ENCODE data around the gene MOAP1. TPM values are rescaled to one million over a fixed set of nuclear protein-coding genes. Genes with fewer than 3 reads are reported as not detected.
"Not testable (repeated sequence)": the region's sequence is repeated elsewhere in the genome, so short reads cannot be mapped to it uniquely, and the experiment has no call there.

Gene MOAP1
- 16.8 and 18.4 TPM in 2 replicates for total RNA-seq

- intact Hi-C loops (cut with micrococcal nuclease), result loop anchor here (1.0 to 10.0 kb wide), 7 partner anchors 23 to 1970 kb away; partner anchors contain the start of genes BTBD7, DICER1, GOLGA5 and GON7
- peaks cover 17% of the 10 kb centered on the region for H3K36me3 Mint-ChIP-seq (ENCODE audit: low read depth)
- H3K27ac Mint-ChIP-seq, result peak within 1 kb of the TSS; percentile 89
- no peaks in the 10 kb centered on the region for H3K27me3 Mint-ChIP-seq (ENCODE audit: insufficient read depth)
- peaks cover 38% of the 10 kb centered on the region for H3K4me1 Mint-ChIP-seq (ENCODE audit: low read depth)
- peak within 1 kb of the TSS; percentile 95 for H3K4me3 Mint-ChIP-seq
- H3K9me3 Mint-ChIP-seq, result no peaks in the 10 kb centered on the region
- DNase-seq (ENCODE audit: low spot score), result peak; percentile 87
Measured at GRCh38 chr14:93184391-93185348, at the start of gene MOAP1, which contains the start of gene LYSET. Gene MOAP1 (minus strand): TSS chr14:93184897. CDS start chr14:93184242, 655 bp downstream. Gene LYSET (plus strand): TSS chr14:93185317. CDS start chr14:93185406, 89 bp downstream.

GRCh38 chr14:93233078-93233477, 48.4 kb upstream of the MOAP1 start:
- H3K27ac Mint-ChIP-seq; H3K9me3 Mint-ChIP-seq; H3K4me3 Mint-ChIP-seq; H3K27me3 Mint-ChIP-seq (ENCODE audit: insufficient read depth); H3K36me3 Mint-ChIP-seq (ENCODE audit: low read depth); intact Hi-C loops (cut with micrococcal nuclease); H3K4me1 Mint-ChIP-seq (ENCODE audit: low read depth); DNase-seq (ENCODE audit: low spot score): not testable (repeated sequence)

GRCh38 chr14:93232159-93232558, 47.5 kb upstream of the MOAP1 start:
- DNase-seq (ENCODE audit: low spot score), result no peak
- Mint-ChIP-seq H3K4me1 (ENCODE audit: low read depth) (peaks cover 8% of the 10 kb centered on the region), H3K4me3 (no peak overlapping the region), H3K27me3 (ENCODE audit: insufficient read depth) (peaks cover 8% of the 10 kb centered on the region), H3K9me3 (no peaks in the 10 kb centered on the region), H3K27ac (no peak overlapping the region), H3K36me3 (ENCODE audit: low read depth) (peaks cover 11% of the 10 kb centered on the region)
- intact Hi-C loops (cut with micrococcal nuclease), result no loop called here

GRCh38 chr14:93231129-93231979, 46.7 kb upstream of the MOAP1 start:
- no peaks in the 10 kb centered on the region for H3K9me3 Mint-ChIP-seq
- intact Hi-C loops (cut with micrococcal nuclease), result no loop called here
- peaks cover 8% of the 10 kb centered on the region for H3K27me3 Mint-ChIP-seq (ENCODE audit: insufficient read depth)
- DNase-seq (ENCODE audit: low spot score), result no peak
- H3K27ac Mint-ChIP-seq, result peak overlapping the region; percentile 18
- H3K4me3 Mint-ChIP-seq, result peak overlapping the region; percentile 72
- peaks cover 8% of the 10 kb centered on the region for H3K4me1 Mint-ChIP-seq (ENCODE audit: low read depth)
- peaks cover 15% of the 10 kb centered on the region for H3K36me3 Mint-ChIP-seq (ENCODE audit: low read depth)

- Mint-ChIP-seq H3K27ac (no peak overlapping the region), H3K27me3 (ENCODE audit: insufficient read depth) (peaks cover 8% of the 10 kb centered on the region), H3K36me3 (ENCODE audit: low read depth) (peaks cover 23% of the 10 kb centered on the region), H3K4me1 (ENCODE audit: low read depth) (peaks cover 8% of the 10 kb centered on the region), H3K4me3 (peak overlapping the region; percentile 72), H3K9me3 (no peaks in the 10 kb centered on the region)
- no peak for DNase-seq (ENCODE audit: low spot score)
- intact Hi-C loops (cut with micrococcal nuclease), result no loop called here
Measured at GRCh38 chr14:93230539-93230938, 45.8 kb upstream of the MOAP1 start.

- H3K4me3 Mint-ChIP-seq, result no peak overlapping the region
- peaks cover 6% of the 10 kb centered on the region for H3K27me3 Mint-ChIP-seq (ENCODE audit: insufficient read depth)
- H3K9me3 Mint-ChIP-seq, result no peaks in the 10 kb centered on the region
- H3K36me3 Mint-ChIP-seq (ENCODE audit: low read depth), result peaks cover 28% of the 10 kb centered on the region
- no peak overlapping the region for H3K27ac Mint-ChIP-seq
- no peak for DNase-seq (ENCODE audit: low spot score)
- intact Hi-C loops (cut with micrococcal nuclease), result no loop called here
- peaks cover 8% of the 10 kb centered on the region for H3K4me1 Mint-ChIP-seq (ENCODE audit: low read depth)
Measured at GRCh38 chr14:93228550-93228949, 43.9 kb upstream of the MOAP1 start.

GRCh38 chr14:93223565-93223964, 38.9 kb upstream of the MOAP1 start:
- no peak for DNase-seq (ENCODE audit: low spot score)
- peaks cover 39% of the 10 kb centered on the region for H3K36me3 Mint-ChIP-seq (ENCODE audit: low read depth)
- H3K27ac Mint-ChIP-seq, result no peak overlapping the region
- no peak overlapping the region for H3K4me3 Mint-ChIP-seq
- no peaks in the 10 kb centered on the region for H3K4me1 Mint-ChIP-seq (ENCODE audit: low read depth)
- intact Hi-C loops (cut with micrococcal nuclease), result no loop called here
- no peaks in the 10 kb centered on the region for H3K9me3 Mint-ChIP-seq
- H3K27me3 Mint-ChIP-seq (ENCODE audit: insufficient read depth), result no peaks in the 10 kb centered on the region

- Mint-ChIP-seq H3K9me3 (no peaks in the 10 kb centered on the region), H3K36me3 (ENCODE audit: low read depth) (peaks cover 29% of the 10 kb centered on the region), H3K4me1 (ENCODE audit: low read depth) (no peaks in the 10 kb centered on the region), H3K27ac (no peak overlapping the region), H3K27me3 (ENCODE audit: insufficient read depth) (no peaks in the 10 kb centered on the region), H3K4me3 (no peak overlapping the region)
- DNase-seq (ENCODE audit: low spot score), result no peak
- intact Hi-C loops (cut with micrococcal nuclease), result no loop called here
Measured at GRCh38 chr14:93220509-93220908, 35.8 kb upstream of the MOAP1 start.

- Mint-ChIP-seq H3K4me1 (ENCODE audit: low read depth) (no peaks in the 10 kb centered on the region), H3K9me3 (no peaks in the 10 kb centered on the region), H3K27me3 (ENCODE audit: insufficient read depth) (no peaks in the 10 kb centered on the region), H3K4me3 (no peak overlapping the region), H3K36me3 (ENCODE audit: low read depth) (peaks cover 29% of the 10 kb centered on the region), H3K27ac (no peak overlapping the region)
- intact Hi-C loops (cut with micrococcal nuclease), result loop anchor here (1.0 kb wide), 4 partner anchors 11 to 267 kb away; partner anchors contain the start of gene LYSET
- peak; percentile 14 for DNase-seq (ENCODE audit: low spot score)
Measured at GRCh38 chr14:93219103-93219726, 34.5 kb upstream of the MOAP1 start.

- peaks cover 32% of the 10 kb centered on the region for H3K36me3 Mint-ChIP-seq (ENCODE audit: low read depth)
Measured at GRCh38 chr14:93214598-93214997, 29.9 kb upstream of the MOAP1 start.

GRCh38 chr14:93212432-93212831, 27.7 kb upstream of the MOAP1 start:
- intact Hi-C loops (cut with micrococcal nuclease), result no loop called here
- no peak overlapping the region for H3K27ac Mint-ChIP-seq
- H3K4me3 Mint-ChIP-seq, result no peak overlapping the region
- H3K27me3 Mint-ChIP-seq (ENCODE audit: insufficient read depth), result no peaks in the 10 kb centered on the region
- H3K4me1 Mint-ChIP-seq (ENCODE audit: low read depth), result peaks cover 26% of the 10 kb centered on the region
- H3K36me3 Mint-ChIP-seq (ENCODE audit: low read depth), result peaks cover 29% of the 10 kb centered on the region
- no peak for DNase-seq (ENCODE audit: low spot score)
- no peaks in the 10 kb centered on the region for H3K9me3 Mint-ChIP-seq

More at GRCh38 chr14:93214598-93214997, 29.9 kb upstream of the MOAP1 start:
- no peaks in the 10 kb centered on the region for H3K9me3 Mint-ChIP-seq
- H3K4me3 Mint-ChIP-seq, result no peak overlapping the region
- H3K27ac Mint-ChIP-seq, result no peak overlapping the region
- H3K4me1 Mint-ChIP-seq (ENCODE audit: low read depth), result peaks cover 7% of the 10 kb centered on the region
- DNase-seq (ENCODE audit: low spot score), result no peak
- intact Hi-C loops (cut with micrococcal nuclease), result no loop called here
- H3K27me3 Mint-ChIP-seq (ENCODE audit: insufficient read depth), result no peaks in the 10 kb centered on the region

Data from activated T-helper 1 cell treated with anti-CD3 and anti-CD28 coated beads, Interleukin-12 subunit alpha, Interleukin-12 subunit beta, Interleukin-2, Interleukin-4 antibody, amounts not matched to agents 30 ng/mL and 10 ng/mL and 1 ng/mL, durations not matched to agents 14 hours and 24 hours and 36 hours (primary cell).